IMR-90 (cell line): ENCODE measurements around the gene FYCO1. TPM values are rescaled to one million over a fixed set of nuclear protein-coding genes. Genes with fewer than 3 reads are reported as not detected.

Source experiments
- ATAC-seq: fragments of 200-7000 bp; cut with Tn5 transposase; 2 replicates; pipeline ENCODE4 v1.9.1; 2020; ENCODE audit warnings: low read depth, mild to moderate bottlenecking, moderate library complexity
- BruUV-seq: library from RNA; stranded (reverse); fragments of 400-500 nt; replicated peaks from 2 replicates; lab custom pipeline; 2021; lab: Mats Ljungman, UMichigan
- CTCF ChIA-PET: fragments of 300-600 bp; formaldehyde crosslinking; extraction: SDS; loops from one replicate; lab custom pipeline; 2021; ENCODE audit warnings: antibody characterized with exemption; lab: Yijun Ruan, JAX
- POLR2A ChIA-PET: fragments of 300-600 bp; sonication (Branson Sonifier 250); formaldehyde crosslinking; loops from one replicate; lab custom pipeline; 2022; ENCODE audit warnings: antibody characterized with exemption; ENCODE audit not compliant: unreplicated experiment; lab: Charles Lee
- DNase-seq: peaks from one replicate; pipeline ENCODE4 v3.0.0; 2013
- H2AFZ ChIP-seq: replicated peaks from 2 replicates; pipeline ENCODE3; 2013; ENCODE audit warnings: low read length, mild to moderate bottlenecking; ENCODE audit not compliant: poor library complexity
- H2AK5ac ChIP-seq: 2 replicates; pipeline ENCODE4 v1.6.1; 2013; ENCODE audit warnings: low read depth, low read length, inconsistent platforms
- H2AK9ac ChIP-seq: replicated peaks from 2 replicates; pipeline ENCODE3; 2013; ENCODE audit warnings: mild to moderate bottlenecking, low read depth, low read length, moderate library complexity; ENCODE audit not compliant: poor library complexity
- H2BK120ac ChIP-seq: 2 replicates; pipeline ENCODE4 v1.6.1; 2013; ENCODE audit warnings: low read depth, low read length, inconsistent platforms
- H2BK15ac ChIP-seq: 3 replicates; pipeline ENCODE4 v1.6.1; 2013; ENCODE audit warnings: low read depth, low read length, inconsistent platforms
- H2BK20ac ChIP-seq: 2 replicates; pipeline ENCODE4 v1.6.1; 2013; ENCODE audit warnings: low read depth, mild to moderate bottlenecking, inconsistent platforms, low read length, moderate library complexity
- H2BK5ac ChIP-seq: 2 replicates; pipeline ENCODE4 v1.6.1; 2013; ENCODE audit warnings: mild to moderate bottlenecking, low read depth, low read length, inconsistent platforms; ENCODE audit not compliant: poor library complexity, severe bottlenecking
- H3K14ac ChIP-seq: replicated peaks from 2 replicates; pipeline ENCODE4 v1.6.1; 2013; ENCODE audit warnings: low read depth, low read length, inconsistent platforms
- H3K18ac ChIP-seq: 2 replicates; pipeline ENCODE4 v1.6.1; 2013; ENCODE audit warnings: low read depth, low read length, control low read depth
- H3K23ac ChIP-seq: 2 replicates; pipeline ENCODE4 v1.6.1; 2013; ENCODE audit warnings: low read depth, low read length, inconsistent platforms
- H3K27ac ChIP-seq: 2 replicates; pipeline ENCODE4 v1.5.1; 2013; ENCODE audit warnings: mild to moderate bottlenecking, control low read depth, low read length; ENCODE audit not compliant: insufficient read depth
- H3K27me3 ChIP-seq: 2 replicates; pipeline ENCODE4 v1.6.1; 2013; ENCODE audit warnings: low read length; ENCODE audit not compliant: control insufficient read depth, insufficient read depth
- H3K36me3 ChIP-seq: 2 replicates; pipeline ENCODE4 v1.6.1; 2013; ENCODE audit warnings: low read length, mixed read lengths; ENCODE audit not compliant: control insufficient read depth, insufficient read depth
- H3K4ac ChIP-seq: 2 replicates; pipeline ENCODE4 v1.6.1; 2013; ENCODE audit warnings: low read depth, low read length, inconsistent platforms
- H3K4me1 ChIP-seq: 2 replicates; pipeline ENCODE4 v1.6.1; 2013; ENCODE audit warnings: low read length, mixed read lengths; ENCODE audit not compliant: control insufficient read depth, insufficient read depth
- H3K4me2 ChIP-seq: 2 replicates; pipeline ENCODE4 v1.6.1; 2013; ENCODE audit warnings: low read depth, mild to moderate bottlenecking, control low read depth, low read length, moderate library complexity
- H3K4me3 ChIP-seq: 2 replicates; pipeline ENCODE4 v1.5.1; 2013; ENCODE audit warnings: low read depth, mild to moderate bottlenecking, control low read depth, low read length, moderate library complexity; ENCODE audit not compliant: insufficient read depth
- H3K56ac ChIP-seq: 2 replicates; pipeline ENCODE4 v1.6.1; 2013; ENCODE audit warnings: low read length, inconsistent platforms; ENCODE audit not compliant: insufficient read depth; ENCODE audit errors: extremely low read depth
- H3K79me1 ChIP-seq, 2 experiments: 2 replicates each; pipeline ENCODE4 v1.6.1; 2013; ENCODE audit warnings: low read length in 2 of 2, inconsistent platforms in 1 of 2, low read depth in 1 of 2
- H3K9ac ChIP-seq: 2 replicates; pipeline ENCODE4 v1.6.1; 2013; ENCODE audit warnings: low read depth, low read length, control low read depth
- H3K9me1 ChIP-seq: 2 replicates; pipeline ENCODE4 v1.6.1; 2013; ENCODE audit warnings: low read length, inconsistent platforms; ENCODE audit not compliant: insufficient read depth
- H3K9me3 ChIP-seq: 2 replicates; pipeline ENCODE4 v1.6.1; 2013; ENCODE audit warnings: low read length; ENCODE audit not compliant: control insufficient read depth, insufficient read depth
- H4K20me1 ChIP-seq: 2 replicates; pipeline ENCODE4 v1.6.1; 2013; ENCODE audit warnings: low read length, inconsistent platforms; ENCODE audit not compliant: insufficient read depth
- H4K5ac ChIP-seq: 2 replicates; pipeline ENCODE4 v1.6.1; 2013; ENCODE audit warnings: mild to moderate bottlenecking, low read depth, low read length, control low read depth
- H4K8ac ChIP-seq, 2 experiments: 2 replicates each; pipeline ENCODE4 v1.6.1; 2013; ENCODE audit warnings: low read depth in 2 of 2, low read length in 2 of 2, control low read depth in 1 of 2, inconsistent platforms in 1 of 2
- H4K91ac ChIP-seq: 2 replicates; pipeline ENCODE4 v1.6.1; 2013; ENCODE audit warnings: low read depth, low read length, inconsistent platforms; ENCODE audit not compliant: insufficient read depth
- BHLHE40 ChIP-seq: fragments of 150-350 bp; IDR thresholded peaks from 2 replicates; pipeline ENCODE4 v1.6.1; 2016; ENCODE audit warnings: mild to moderate bottlenecking, low read depth, low read length
- CEBPB ChIP-seq: IDR thresholded peaks from 2 replicates; pipeline ENCODE4 v1.6.1; 2012; ENCODE audit warnings: low read depth, low read length, improper control_type of control experiment
- CHD1 ChIP-seq: IDR thresholded peaks from 2 replicates; pipeline ENCODE4 v1.6.1; 2012; ENCODE audit warnings: low read depth, low read length, improper control_type of control experiment
- FOS ChIP-seq: fragments of 150-350 bp; IDR thresholded peaks from 2 replicates; pipeline ENCODE4 v1.6.1; 2016; ENCODE audit warnings: low read depth, low read length
- MAFK ChIP-seq: IDR thresholded peaks from 2 replicates; pipeline ENCODE4 v1.6.1; 2012; ENCODE audit warnings: low read depth, low read length, improper control_type of control experiment
- MAZ ChIP-seq: IDR thresholded peaks from 2 replicates; pipeline ENCODE4 v1.6.1; 2012; ENCODE audit warnings: low read depth, mild to moderate bottlenecking, low read length, improper control_type of control experiment, moderate library complexity, borderline replicate concordance
- MXI1 ChIP-seq: IDR thresholded peaks from 2 replicates; pipeline ENCODE4 v1.6.1; 2012; ENCODE audit warnings: low read depth, mild to moderate bottlenecking, low read length, moderate library complexity, borderline replicate concordance
- NFE2L2 ChIP-seq: fragments of 150-350 bp; IDR thresholded peaks from 2 replicates; pipeline ENCODE4 v1.6.1; 2016; ENCODE audit warnings: low read depth, mild to moderate bottlenecking, low read length
- POLR2A ChIP-seq: IDR thresholded peaks from 2 replicates; pipeline ENCODE4 v1.6.1; 2012; ENCODE audit warnings: mild to moderate bottlenecking, low read depth, low read length
- RAD21 ChIP-seq: IDR thresholded peaks from 2 replicates; pipeline ENCODE4 v1.6.1; 2012; ENCODE audit warnings: low read length, improper control_type of control experiment
- RCOR1 ChIP-seq: IDR thresholded peaks from 2 replicates; pipeline ENCODE4 v1.6.1; 2012; ENCODE audit warnings: mild to moderate bottlenecking, low read length, improper control_type of control experiment; ENCODE audit not compliant: insufficient replicate concordance
- RFX5 ChIP-seq: IDR thresholded peaks from 2 replicates; pipeline ENCODE4 v1.8.0; 2012; ENCODE audit warnings: low read depth, mild to moderate bottlenecking, low read length, moderate library complexity
- SMC3 ChIP-seq: fragments of 150-350 bp; IDR thresholded peaks from 2 replicates; pipeline ENCODE4 v1.6.1; 2016; ENCODE audit warnings: low read depth, mild to moderate bottlenecking, antibody characterized with exemption, low read length, moderate library complexity
- WGBS, 2 experiments: methylation state at CpG; one replicate each; pipeline versions ENCODE4 v1.1.5 to v1.1.7; 2013; ENCODE audit warnings: missing lambda C conversion rate in 2 of 2; ENCODE audit not compliant: insufficient read length in 1 of 2; ENCODE audit errors: extremely low coverage in 2 of 2; 5-methylcytosine and 5-hydroxymethylcytosine counted together
- dilution Hi-C: fragments of 300-500 bp; cut with HindIII; formaldehyde crosslinking; loops from one replicate; pipeline ENCODE4 v1.14.3; 2018; ENCODE audit warnings: low sequenced_read_pairs; ENCODE audit not compliant: unreplicated experiment
- in situ Hi-C: fragments of 300-500 bp; cut with MboI; formaldehyde crosslinking; loops from 3 replicates; pipeline ENCODE4 v1.14.3; 2019; ENCODE audit warnings: low sequenced_read_pairs, inconsistent platforms, mixed read lengths
- intact Hi-C: fragments of 100-400 bp; cut with micrococcal nuclease; formaldehyde crosslinking; loops from 2 replicates; pipeline ENCODE4 v1.10.0; 2022
- polyA plus RNA-seq, 3 experiments: library from polyadenylated mRNA; depleted of rRNA; stranded (reverse); fragments of >200 nt; gene quantifications; 2 replicates each; pipeline ENCODE4 v1.2.3, GENCODE V29; 2012; ENCODE audit warnings: low replicate concordance in 1 of 3
- total RNA-seq: library from RNA; depleted of rRNA; stranded (reverse); fragments of >200 nt; gene quantifications from 2 replicates; pipeline ENCODE4 v1.2.3, GENCODE V29; 2012
- TF ChIP-seq, protein P1 (sequence below): fragments of 150-350 bp; IDR thresholded peaks from 2 replicates; pipeline ENCODE4 v1.6.1; 2017; ENCODE audit warnings: mild to moderate bottlenecking, antibody characterized with exemption, low read length, low read depth
- TF ChIP-seq, protein P2 (sequence below): fragments of 150-350 bp; IDR thresholded peaks from 2 replicates; pipeline ENCODE4 v1.6.1; 2016; ENCODE audit warnings: low read depth, mild to moderate bottlenecking, low read length, moderate library complexity, borderline replicate concordance
- TF ChIP-seq, protein P3 (sequence below): conservative IDR thresholded peaks from 2 replicates; pipeline ENCODE4 v1.5.1; 2012; ENCODE audit warnings: mild to moderate bottlenecking, low read depth, low read length, improper control_type of control experiment

The FYCO1 gene
- total and polyA plus RNA-seq, 2 of the 4 experiments (the other 2 are of a cell fraction), result 13.7 to 20.1 TPM

DNA sequence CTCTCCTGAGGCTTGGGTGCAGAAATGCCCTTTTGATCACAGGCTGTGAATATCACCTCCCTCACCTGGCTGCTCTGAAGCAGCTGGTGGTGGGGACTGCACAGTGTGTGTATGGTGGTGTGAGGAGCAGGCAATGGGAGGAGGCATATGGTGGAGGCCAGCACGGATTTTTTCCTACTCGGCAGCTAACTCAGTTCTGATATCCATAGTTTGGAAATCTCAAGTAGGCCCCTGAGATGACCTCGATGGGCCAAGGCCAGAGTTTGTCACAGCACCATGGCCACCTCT, 73.6 kb downstream of the FYCO1 start:
- no peak overlapping the region for H2BK5ac ChIP-seq
- no peaks in the 10 kb centered on the region for H3K9me3 ChIP-seq
- ChIA-PET CTCF (no interaction called here), POLR2A (interaction anchor here (0.6 kb wide), 1 partner anchor 173 kb away, joined by 6 read pairs; no protein-coding TSS in a partner anchor)
- H3K56ac ChIP-seq, result no peak overlapping the region
- no peak overlapping the region for H3K18ac ChIP-seq
- H3K27me3 ChIP-seq, result no peaks in the 10 kb centered on the region
- WGBS, 2 experiments, result 100% methylated on average over 3 of the region's 3 CpGs; no CpG with 5 or more reads in 1 of the 2 experiments
- no peak overlapping the region for H3K9ac ChIP-seq
- no TSS peak for BruUV-seq
- H3K4ac ChIP-seq, result no peak overlapping the region
- no peak overlapping the region for H2AK5ac ChIP-seq
- H2AFZ ChIP-seq, result no peak overlapping the region
- H2AK9ac ChIP-seq, result no peak overlapping the region
- no peaks in the 10 kb centered on the region; a peak in 1 of 4 replicates for H3K79me1 ChIP-seq
- intact Hi-C loops, result no loop called here
- H4K20me1 ChIP-seq, result no peaks in the 10 kb centered on the region
- in situ Hi-C loops, result loop anchor here (10.0 kb wide), 1 partner anchor 887 kb away; no protein-coding TSS in a partner anchor
- H2BK120ac ChIP-seq, result no peak overlapping the region
- H4K8ac ChIP-seq, result no peak overlapping the region
- H3K4me3 ChIP-seq, result no peak overlapping the region
- TF ChIP-seq RCOR1 (no peak), POLR2A (no peak), MAFK (no peak), RFX5 (no peak), BHLHE40 (no peak), RAD21 (no peak), MXI1 (no peak), CEBPB (no peak), SMC3 (no peak), NFE2L2 (no peak), CHD1 (no peak), FOS (no peak), MAZ (no peak)
- TF ChIP-seq, protein P1, sequence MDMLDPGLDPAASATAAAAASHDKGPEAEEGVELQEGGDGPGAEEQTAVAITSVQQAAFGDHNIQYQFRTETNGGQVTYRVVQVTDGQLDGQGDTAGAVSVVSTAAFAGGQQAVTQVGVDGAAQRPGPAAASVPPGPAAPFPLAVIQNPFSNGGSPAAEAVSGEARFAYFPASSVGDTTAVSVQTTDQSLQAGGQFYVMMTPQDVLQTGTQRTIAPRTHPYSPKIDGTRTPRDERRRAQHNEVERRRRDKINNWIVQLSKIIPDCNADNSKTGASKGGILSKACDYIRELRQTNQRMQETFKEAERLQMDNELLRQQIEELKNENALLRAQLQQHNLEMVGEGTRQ, result no peak
- TF ChIP-seq, protein P2, sequence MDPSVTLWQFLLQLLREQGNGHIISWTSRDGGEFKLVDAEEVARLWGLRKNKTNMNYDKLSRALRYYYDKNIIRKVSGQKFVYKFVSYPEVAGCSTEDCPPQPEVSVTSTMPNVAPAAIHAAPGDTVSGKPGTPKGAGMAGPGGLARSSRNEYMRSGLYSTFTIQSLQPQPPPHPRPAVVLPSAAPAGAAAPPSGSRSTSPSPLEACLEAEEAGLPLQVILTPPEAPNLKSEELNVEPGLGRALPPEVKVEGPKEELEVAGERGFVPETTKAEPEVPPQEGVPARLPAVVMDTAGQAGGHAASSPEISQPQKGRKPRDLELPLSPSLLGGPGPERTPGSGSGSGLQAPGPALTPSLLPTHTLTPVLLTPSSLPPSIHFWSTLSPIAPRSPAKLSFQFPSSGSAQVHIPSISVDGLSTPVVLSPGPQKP, result no peak
- TF ChIP-seq, protein P3, sequence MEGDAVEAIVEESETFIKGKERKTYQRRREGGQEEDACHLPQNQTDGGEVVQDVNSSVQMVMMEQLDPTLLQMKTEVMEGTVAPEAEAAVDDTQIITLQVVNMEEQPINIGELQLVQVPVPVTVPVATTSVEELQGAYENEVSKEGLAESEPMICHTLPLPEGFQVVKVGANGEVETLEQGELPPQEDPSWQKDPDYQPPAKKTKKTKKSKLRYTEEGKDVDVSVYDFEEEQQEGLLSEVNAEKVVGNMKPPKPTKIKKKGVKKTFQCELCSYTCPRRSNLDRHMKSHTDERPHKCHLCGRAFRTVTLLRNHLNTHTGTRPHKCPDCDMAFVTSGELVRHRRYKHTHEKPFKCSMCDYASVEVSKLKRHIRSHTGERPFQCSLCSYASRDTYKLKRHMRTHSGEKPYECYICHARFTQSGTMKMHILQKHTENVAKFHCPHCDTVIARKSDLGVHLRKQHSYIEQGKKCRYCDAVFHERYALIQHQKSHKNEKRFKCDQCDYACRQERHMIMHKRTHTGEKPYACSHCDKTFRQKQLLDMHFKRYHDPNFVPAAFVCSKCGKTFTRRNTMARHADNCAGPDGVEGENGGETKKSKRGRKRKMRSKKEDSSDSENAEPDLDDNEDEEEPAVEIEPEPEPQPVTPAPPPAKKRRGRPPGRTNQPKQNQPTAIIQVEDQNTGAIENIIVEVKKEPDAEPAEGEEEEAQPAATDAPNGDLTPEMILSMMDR, result no peak
- peaks cover 4% of the 10 kb centered on the region; the same call in 1 of the 2 replicates for H3K4me1 ChIP-seq
- H3K14ac ChIP-seq, result no peak overlapping the region
- no peak for ATAC-seq
- no peak overlapping the region for H3K4me2 ChIP-seq
- DNase-seq, result no peak
- H2BK15ac ChIP-seq, result no peak overlapping the region
- H2BK20ac ChIP-seq, result no peak overlapping the region
- H3K9me1 ChIP-seq, result peaks cover 8% of the 10 kb centered on the region
- dilution Hi-C loops, result no loop called here
- H3K36me3 ChIP-seq, result peaks cover 34% of the 10 kb centered on the region
- H3K23ac ChIP-seq, result no peak overlapping the region
- no peak overlapping the region for H3K27ac ChIP-seq
- H4K91ac ChIP-seq, result no peak overlapping the region
- no peak overlapping the region for H4K5ac ChIP-seq
